Hematopoietic multipotent progenitor cell treated with erythropoietin and hydrocortisone succinate and interleukin-3 and kit ligand, for 15 days (in vitro differentiated cells): Measurements from ENCODE around the gene CHADL.
"Not testable (repeated sequence)": the region's sequence is repeated elsewhere in the genome, so short reads cannot be mapped to it uniquely, and the experiment has no call there.

ENCODE experiments used
- DNase-seq: peaks from one replicate; pipeline ENCODE4 v3.0.0-alpha.2; 2015; ENCODE audit warnings: low spot score

Gene CHADL, protein sequence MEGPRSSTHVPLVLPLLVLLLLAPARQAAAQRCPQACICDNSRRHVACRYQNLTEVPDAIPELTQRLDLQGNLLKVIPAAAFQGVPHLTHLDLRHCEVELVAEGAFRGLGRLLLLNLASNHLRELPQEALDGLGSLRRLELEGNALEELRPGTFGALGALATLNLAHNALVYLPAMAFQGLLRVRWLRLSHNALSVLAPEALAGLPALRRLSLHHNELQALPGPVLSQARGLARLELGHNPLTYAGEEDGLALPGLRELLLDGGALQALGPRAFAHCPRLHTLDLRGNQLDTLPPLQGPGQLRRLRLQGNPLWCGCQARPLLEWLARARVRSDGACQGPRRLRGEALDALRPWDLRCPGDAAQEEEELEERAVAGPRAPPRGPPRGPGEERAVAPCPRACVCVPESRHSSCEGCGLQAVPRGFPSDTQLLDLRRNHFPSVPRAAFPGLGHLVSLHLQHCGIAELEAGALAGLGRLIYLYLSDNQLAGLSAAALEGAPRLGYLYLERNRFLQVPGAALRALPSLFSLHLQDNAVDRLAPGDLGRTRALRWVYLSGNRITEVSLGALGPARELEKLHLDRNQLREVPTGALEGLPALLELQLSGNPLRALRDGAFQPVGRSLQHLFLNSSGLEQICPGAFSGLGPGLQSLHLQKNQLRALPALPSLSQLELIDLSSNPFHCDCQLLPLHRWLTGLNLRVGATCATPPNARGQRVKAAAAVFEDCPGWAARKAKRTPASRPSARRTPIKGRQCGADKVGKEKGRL

DNA sequence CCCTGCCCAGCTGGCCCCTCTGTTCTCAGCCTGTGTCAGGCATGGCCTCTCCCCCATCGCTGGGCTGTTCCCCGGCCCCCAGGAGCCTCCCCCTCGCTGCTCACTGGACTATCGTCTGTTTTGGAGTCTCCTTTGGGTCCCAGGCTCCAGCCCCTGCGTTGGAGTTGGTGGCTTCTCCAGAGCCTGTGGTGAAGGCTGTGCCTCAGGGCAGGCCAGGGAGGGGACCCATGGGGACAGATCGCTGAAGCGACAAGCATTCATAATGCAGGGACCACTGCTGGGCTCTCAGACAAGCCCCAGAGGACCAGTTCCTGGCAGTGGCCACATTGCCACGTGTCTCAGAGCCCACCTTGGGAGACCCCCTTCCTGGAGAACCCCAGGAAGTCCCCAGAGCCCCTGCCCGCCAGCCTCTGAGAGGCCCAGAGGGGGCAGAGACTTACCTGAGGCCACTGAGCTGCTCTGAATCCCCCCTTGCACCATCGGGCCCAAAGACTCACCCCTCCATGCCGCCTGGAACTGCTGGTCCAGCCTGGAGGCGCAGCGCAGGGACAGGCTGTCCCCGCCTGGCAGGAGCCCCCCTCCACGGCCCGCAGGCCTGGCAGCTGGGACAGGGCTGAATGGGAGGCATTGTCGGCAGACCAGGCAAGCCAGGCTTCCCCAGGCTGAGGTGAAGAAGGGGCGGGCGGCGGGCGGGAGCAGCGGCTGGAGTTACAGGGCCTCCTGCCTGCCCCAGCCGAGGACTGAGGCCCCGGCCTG is at the start of gene CHADL:
Gene CHADL, minus strand, starts transcription at position 555 of the 756 bp plus-strand sequence. Its CDS starts 50 bp downstream, at position 505.
- DNase-seq = no peak

DNA sequence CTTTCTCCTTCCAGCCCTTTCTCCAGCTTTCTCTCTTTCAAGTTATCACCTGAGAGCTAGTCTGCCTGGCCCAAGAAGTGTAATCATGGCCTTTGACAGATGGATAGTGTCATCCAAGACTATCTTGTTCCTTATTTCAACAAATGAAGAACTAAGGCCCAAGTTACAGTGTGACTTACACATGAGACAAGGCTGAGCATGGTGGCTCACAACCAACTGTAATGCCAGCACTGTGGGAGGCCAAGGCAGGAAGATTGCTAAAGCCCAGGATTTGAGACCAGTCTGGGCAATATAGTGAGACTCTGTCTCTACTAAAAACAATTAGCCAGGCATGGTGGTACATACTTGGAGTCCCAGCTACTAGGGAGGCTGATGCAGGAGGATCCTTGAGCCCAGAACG is 48.9 kb upstream of the CHADL start:
- no peak for DNase-seq

DNA sequence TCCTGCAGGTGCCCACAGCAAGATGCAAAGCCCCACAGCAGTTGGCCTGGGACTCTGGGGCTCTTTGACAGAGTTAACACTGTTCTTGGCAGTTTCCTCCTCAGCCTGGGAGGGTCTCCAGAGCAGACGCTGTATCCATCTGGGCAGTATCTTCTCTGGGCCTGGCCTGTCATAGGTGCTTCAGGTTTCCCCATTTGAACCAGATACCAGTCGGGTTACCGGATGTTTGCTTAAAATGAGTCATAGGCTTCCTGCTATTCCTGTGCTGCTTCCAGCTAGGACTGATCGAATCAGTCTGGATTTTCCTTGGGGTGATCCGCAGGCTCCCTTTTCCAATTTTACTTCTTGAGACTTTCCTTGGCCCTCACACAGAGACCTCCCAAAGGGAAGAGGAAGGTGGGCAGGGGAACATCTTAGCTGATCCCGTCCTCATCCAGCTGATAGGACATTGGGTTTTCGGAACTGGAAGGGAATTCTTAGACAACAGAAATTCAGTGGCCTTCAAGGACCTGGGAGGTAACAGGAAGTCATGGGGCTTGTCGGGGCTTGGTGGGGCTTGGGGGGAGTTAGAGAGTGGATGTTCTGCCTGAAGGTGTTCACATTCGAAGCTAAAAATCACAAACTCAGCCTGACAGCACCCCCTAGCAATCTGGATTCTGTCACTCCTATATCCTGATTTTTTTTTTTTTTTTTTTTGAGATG is 47.7 kb upstream of the CHADL start:
- no peak for DNase-seq

DNA sequence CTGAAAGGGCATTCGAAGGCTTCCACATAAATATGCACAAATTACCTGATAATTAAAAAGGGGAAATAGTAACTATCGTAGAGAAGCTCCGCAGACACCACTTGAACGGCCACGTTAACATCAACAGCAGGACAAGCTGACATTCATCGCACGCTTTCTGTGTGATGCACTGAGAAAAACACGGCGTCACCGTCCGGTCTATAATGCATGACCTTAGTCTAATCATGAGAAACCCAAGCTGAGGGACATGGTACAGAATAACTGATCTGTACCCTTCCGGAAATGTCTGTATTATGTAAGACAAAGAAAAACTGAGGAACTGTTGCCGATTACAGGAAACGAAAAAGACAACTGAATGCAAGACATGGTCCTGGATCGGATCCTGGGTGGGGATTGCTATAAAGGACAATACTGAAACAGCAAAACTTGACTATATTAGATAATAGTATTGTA is 45.9 kb upstream of the CHADL start:
- no peak for DNase-seq

DNA sequence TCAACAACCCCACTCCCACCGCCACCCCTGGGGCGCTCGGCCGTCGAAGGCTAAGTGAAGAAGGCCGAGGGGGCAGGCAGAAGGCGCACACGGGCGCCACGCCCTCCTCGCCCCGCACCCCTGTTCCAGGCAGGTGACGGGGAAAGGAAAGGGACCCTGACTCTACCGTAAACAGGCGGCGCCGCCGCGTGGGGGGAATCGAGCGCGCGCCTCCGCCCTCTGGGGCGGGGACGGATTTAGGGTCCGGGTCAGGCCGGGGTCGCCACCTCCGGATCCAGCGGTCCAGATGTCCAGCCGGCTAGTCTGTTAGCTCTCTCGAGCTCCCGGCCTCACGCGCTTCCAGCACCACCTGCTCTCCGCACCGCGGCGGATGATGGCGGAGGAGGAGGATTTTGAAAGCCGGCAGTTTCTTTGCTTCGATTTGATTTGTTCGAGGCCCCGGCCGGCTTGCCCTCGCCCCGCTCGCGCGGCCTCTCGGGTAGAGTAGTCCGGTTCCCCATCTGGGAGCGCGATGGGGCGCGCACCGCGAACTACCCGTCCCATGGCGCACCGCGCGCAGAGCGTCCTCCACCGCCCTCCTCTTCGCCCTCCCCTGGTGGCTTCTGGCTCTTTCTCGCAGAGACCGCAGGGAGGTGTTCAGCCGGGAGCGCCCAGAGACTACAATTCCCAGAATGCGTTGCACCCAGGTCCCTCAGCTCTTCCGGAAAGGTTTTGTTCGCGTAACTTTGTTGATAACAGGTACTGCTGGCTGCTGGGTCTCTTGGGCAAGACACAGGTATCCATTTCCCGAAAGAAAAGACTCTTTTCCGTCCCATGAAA is 45.3 kb upstream of the CHADL start, which contains the start of gene RANGAP1:
Gene RANGAP1, minus strand, starts transcription at position 368 of the 819 bp plus-strand sequence. CDS start 5,143 bp downstream, outside the sequence.
- peak; percentile 98 for DNase-seq

DNA sequence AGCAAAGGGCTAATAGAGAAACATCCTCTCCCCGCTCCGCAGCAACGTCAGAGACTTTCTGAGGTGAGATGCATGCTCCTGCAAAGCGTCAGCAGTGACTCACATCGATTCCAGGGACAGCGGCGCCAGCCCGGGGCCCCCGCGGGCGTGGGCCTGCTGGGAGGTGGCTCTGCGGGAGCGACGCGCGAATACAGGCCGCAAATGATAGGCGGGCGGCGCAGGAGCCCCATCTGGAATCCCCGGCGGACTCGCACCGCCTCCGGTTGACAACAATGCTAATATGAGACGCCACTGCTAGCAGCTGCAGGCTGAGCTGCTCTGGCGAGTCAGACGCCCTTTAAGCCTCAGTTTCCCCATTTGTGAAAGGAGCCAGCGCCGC is 44.7 kb upstream of the CHADL start:
- DNase-seq = peak; percentile 77

DNA sequence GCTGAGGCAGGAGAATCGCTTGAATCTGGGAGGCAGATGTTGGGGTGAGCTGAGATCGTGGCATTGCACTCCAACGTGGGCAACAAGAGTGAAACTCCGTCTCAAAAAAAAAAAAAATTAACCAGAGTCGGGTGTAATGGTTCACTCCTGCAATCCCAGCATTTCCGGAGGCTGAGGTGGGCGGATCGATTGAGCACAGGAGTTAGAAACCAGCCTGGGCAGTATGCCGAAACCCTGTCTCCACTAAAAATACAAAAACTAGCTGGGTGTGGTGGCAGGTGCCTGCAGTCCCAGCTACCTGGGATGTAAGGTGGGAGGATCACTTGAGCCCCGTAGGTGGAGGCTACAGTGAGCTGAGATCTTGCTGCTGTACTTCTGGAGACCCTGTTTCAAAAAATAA is 43.7 kb upstream of the CHADL start:
- no peak for DNase-seq

DNA sequence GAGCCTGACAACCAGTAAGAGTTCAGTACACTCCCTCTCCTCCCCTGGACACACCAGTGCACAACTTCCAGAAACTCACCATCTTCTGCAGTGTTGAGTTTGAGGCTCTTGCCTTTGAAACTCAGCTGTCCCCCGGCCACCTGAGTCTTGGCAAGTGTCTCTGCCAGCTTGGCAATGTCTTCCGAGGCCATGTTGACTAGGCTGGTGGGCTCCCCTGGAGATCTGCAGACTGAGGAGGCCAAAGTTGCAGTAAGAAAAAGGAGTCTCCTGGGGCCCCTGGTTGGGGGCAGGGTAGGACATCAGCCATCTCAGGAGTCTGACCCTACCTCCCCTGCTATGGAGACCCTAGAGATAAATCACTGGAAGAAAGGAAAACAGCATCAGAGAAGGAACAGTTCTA is 40.1 kb upstream of the CHADL start:
- DNase-seq = no peak

DNA sequence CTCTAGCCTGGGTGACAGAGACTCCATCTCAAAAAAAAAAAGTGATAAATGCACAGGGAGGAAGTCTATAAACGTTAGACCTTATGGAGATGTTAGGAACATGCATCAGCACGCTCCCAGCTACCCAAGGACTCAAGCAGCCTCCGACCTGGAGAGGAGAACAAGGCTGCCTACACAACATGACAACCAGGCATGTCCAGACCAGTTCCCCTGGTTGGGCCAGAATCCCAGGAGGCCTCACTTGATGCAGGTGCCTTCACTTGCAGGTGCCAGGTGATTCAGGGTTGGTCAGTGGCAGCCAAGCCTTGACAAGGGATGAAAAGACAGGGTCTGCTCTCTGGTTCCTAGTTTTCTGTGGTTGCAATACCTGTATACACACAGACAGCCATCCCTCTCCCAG is 39.3 kb upstream of the CHADL start:
- no peak for DNase-seq

DNA sequence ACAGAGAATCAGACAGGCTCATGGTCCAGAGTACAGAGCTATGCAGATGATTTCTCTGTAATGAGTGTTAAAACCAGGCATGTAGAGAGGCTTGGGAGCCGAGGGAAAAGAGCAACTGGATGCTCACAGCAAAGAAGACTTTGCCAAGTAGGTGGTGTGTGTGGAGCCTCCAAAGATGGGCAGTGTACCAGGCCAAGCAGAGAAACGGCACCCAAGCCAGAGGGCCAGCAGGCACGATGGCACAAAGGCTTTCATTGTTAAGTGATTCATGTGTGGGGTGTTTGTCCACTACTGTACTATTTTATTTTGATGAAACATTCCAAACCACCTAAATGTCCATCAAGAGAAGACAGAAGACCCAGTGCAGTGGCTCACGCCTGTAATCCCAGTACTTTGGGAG is 34.1 kb upstream of the CHADL start:
- no peak for DNase-seq

DNA sequence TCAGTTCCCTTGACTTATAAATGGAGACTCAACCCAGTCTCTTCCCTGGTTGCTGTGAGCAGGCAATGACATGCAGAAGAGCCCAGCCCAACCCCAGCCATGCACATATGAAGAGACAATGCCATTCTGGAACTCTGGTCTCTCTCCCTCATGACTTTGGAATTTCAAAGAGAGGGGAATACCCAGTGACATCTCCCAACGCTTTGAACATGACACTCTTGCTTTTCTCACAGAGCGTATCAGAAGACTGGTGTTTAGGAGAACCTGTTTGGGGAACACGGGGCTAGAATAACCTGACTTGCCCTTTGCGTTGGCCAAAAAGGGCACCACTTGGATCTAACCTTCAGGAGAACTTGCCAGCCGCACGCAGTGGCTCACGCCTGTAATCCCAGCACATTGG is 32.4 kb upstream of the CHADL start:
- DNase-seq = no peak

DNA sequence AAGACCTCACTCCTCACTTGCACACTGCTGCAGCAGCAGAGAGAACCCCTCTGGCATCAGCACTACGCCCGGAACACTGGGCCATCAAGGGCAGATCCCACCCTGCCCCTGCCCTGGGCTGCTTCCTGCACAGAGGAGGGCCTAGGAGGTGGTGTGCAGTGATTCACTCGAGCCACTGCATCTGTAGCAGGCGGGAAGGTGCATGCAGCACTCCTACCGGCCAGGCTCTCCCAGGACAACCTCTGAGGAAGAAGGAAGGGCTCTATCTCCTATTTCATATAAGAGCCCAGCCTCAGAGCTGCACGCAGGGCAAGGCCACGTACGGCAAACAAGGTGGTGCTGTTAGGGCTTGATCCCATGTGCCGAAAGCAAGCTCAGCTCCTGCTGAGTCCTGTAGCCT is 31.1 kb upstream of the CHADL start:
- no peak for DNase-seq

DNA sequence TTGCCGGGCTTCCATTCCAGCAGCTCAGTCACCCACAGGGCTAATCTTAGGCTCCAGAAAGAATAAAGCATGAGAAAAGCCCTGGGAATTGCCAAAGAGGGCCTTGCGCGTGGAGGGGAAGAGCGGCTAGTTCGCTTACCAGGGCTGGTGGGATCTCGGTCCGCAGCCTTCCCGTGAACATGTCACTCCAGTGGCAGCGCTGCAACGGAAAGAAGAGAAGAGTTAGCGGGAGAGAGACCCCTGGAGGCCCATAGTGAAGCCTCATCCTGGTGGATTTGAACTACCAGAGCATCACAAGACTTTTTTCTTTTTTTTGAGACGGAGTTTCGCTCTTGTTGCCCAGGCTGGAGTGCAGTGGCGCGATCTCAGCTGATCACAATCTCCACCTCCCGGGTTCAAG is 27.2 kb upstream of the CHADL start:
- DNase-seq = no peak

DNA sequence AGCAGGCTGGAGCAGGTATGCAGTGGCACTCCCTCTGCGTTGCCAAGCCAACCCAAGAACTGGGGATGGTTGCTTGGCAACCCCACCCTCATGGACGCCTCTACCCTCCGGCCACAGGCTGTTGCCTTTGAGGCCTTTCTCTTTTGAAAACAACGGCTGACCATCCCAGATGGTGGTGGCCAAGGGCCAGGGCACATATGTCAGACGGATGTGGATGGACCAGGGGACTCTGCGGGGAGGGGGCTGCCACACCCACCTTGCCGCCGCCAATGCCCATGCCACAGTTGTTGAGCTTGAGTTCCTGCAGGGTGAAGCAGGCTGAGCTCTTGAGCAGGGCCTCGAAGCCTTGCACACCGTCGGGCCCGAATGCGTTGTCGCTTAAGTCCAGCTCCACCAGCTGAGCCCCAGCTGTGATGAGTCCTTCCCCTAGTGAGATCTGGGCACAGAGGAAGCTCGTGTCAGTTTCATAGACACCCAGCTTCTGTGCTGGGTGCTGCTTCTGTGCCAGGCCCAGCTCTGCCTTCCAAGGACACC is 23.7 kb upstream of the CHADL start:
- DNase-seq = no peak

DNA sequence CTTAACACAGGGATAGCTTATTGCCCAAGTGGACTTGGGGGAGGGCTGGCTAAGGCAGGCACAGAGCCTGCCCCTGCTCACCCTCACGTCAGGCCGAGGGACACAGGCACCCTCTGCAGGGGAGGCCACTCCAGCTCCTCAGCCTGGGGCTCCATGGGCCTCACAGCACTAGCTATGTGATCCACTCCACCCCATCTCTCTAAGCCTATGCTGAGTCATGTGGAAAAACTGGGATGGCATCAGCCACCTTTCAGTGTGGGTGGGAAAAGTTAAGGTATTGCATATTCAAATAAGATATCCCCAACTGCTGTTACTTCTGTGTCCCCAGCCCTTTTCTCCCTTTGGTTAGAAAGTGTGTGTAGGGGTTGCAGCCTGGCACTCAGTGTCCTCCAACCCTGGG is 23.0 kb upstream of the CHADL start:
- DNase-seq = no peak

DNA sequence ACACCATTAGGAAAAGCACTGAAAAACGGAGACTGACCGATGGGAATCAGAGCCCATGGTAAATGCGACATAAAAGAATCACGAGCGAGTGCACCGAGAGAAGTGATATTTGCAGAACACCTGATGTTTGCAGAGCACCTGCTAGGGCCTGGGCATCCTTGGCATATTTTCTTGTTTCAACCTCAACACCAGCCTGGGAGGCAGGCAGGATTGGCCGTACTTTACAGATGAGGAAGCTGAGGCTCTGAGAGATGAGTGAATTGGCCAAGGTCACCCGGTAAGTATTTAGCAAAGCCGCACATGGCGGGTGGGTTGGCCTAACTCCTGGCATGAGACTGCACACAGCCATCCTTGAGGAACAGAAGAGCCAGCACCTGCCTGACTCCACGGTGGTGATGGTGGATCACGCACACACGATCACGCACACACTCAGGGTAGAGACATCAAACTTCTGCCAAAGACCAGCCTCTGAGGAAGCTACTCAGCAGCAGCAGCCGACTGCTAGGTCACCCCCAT is 21.6 kb upstream of the CHADL start:
- no peak for DNase-seq

DNA sequence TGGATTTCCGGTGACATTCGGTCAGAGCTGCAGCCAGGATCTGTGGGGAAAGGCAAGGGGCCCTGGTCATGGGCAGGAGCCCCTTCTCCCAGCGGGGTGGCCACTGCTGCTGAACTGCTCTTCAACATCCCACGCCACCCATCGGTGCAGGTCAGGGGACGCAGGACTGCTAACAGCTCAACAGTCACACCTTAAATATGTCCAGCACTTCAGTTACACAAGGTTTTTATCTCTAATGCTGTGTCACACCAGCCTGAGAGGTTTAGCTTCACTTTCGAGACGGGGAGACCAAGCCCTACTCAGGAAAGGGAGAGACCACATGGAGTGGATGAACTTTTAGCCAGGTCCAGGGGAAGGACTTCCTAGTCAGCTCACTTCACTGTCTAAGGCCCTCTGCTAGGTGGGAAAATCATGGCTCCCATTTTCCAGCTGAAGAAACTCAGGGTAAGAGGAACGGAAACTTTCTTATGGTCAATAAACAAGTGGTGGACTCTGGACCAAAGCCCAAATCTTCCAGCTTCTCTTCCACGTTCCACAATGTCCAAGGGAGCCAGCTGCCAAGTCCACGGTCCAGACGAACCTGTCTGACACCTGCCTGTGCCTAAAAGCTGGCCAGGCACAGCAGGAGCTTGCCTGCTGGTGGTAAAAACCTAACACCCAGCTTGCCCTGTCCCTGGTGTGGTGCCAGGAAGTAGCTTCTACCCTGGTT is 21.0 kb upstream of the CHADL start:
- no peak for DNase-seq

DNA sequence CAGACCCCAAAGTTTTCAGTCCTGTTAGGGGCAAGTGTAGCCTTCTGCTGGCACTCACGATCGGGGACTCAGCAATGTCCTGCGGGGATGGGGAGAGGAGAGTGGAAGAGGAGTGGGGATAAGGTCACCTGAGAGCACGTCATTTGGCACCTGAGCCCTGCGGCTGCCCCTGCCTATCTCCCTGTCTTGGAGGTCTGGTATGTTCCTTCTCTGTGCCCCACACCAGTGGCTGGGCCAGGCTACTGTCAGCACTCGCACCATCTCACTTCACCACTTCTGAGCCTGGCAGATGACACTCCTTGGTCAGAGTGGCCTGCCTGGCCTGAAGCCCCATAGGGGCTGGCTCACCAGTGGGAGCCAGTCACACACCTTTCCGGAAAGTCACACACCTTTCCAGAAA is 20.1 kb upstream of the CHADL start:
- no peak for DNase-seq

DNA sequence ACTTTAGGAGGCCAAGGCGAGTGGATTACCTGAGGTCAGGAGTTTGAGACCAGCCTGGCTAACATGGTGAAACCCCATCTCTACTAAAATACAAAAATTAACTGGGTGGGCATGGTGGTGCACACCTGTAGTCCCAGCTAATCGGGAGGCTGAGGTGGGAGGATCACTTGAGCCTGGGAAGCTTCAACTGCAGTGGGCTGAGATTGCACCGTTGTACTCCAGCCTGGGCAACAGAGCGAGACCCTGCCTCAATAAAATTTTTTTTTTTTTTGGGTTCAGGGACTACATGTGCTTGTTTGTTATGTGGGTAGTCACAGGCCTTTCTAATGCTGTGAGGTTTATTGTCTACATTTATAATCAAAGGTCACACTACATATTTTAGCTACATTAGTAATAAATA is 19.0 kb upstream of the CHADL start:
- DNase-seq = not testable (repeated sequence)

DNA sequence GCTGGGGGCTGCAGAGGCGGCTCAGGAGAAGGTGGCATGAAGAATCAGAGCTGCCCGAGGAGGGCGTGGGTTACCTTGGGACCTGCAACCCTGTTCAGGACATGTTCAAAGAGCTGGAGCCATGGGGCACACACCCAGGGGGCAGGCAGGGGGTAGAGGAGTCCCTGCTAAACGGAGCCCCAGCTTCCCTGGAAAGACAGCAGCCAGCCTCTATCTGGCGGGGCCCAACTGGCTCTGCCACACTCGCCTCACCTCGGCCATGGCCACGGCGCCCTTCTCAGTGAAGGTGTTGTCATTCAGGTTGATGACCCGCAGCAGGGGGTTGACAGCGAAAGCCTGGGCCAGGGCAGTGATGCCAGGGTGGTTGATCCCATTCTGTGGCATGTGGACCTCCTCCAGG is 17.0 kb upstream of the CHADL start:
- DNase-seq = no peak
